ENCODE results near the gene SLC25A10.

DNA sequence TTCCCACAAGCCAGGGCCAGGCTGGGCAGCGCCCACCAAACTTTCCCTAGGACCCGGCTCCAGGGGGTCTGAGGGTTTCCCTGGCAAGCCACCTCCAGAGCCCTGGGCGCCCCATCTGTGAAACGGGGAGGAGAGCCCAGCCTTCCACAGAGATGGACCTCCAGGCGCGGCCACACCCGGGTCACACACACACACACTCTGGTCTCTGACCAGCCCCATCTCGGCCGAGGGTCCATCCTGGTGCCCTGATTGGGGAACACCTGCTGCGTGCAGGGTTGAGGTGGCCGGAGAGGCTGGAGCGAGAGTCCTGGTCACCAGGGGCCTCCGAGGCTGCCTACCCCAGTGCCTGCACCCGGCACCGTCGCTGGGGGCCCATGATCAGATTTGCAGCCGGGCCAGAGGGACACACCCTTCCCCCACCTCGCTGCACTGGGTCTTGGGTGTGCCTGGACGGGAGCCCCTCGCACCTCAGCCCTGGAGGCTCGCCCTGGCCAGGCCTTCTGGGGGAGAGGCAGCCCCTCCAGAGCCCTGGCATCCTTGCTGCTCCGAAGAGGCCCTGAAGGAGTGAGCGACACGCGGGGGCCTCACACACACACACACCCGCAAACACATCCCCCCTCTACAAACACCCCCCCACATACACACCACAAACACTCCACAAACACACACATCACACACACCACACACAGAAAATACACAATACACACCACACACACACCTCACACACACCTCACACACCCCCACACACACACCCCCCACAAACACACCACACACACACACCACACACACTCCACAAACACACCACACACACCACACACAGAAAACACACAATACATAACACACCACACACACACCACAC, 29.7 kb downstream of the SLC25A10 start:
- TF ChIP-seq, protein P1, sequence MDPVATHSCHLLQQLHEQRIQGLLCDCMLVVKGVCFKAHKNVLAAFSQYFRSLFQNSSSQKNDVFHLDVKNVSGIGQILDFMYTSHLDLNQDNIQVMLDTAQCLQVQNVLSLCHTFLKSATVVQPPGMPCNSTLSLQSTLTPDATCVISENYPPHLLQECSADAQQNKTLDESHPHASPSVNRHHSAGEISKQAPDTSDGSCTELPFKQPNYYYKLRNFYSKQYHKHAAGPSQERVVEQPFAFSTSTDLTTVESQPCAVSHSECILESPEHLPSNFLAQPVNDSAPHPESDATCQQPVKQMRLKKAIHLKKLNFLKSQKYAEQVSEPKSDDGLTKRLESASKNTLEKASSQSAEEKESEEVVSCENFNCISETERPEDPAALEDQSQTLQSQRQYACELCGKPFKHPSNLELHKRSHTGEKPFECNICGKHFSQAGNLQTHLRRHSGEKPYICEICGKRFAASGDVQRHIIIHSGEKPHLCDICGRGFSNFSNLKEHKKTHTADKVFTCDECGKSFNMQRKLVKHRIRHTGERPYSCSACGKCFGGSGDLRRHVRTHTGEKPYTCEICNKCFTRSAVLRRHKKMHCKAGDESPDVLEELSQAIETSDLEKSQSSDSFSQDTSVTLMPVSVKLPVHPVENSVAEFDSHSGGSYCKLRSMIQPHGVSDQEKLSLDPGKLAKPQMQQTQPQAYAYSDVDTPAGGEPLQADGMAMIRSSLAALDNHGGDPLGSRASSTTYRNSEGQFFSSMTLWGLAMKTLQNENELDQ (tag by site-specific recombination; IDR thresholded peaks at IDR 0.05; ENCODE audit: low read depth): no peak
- TF ChIP-seq, protein P2, sequence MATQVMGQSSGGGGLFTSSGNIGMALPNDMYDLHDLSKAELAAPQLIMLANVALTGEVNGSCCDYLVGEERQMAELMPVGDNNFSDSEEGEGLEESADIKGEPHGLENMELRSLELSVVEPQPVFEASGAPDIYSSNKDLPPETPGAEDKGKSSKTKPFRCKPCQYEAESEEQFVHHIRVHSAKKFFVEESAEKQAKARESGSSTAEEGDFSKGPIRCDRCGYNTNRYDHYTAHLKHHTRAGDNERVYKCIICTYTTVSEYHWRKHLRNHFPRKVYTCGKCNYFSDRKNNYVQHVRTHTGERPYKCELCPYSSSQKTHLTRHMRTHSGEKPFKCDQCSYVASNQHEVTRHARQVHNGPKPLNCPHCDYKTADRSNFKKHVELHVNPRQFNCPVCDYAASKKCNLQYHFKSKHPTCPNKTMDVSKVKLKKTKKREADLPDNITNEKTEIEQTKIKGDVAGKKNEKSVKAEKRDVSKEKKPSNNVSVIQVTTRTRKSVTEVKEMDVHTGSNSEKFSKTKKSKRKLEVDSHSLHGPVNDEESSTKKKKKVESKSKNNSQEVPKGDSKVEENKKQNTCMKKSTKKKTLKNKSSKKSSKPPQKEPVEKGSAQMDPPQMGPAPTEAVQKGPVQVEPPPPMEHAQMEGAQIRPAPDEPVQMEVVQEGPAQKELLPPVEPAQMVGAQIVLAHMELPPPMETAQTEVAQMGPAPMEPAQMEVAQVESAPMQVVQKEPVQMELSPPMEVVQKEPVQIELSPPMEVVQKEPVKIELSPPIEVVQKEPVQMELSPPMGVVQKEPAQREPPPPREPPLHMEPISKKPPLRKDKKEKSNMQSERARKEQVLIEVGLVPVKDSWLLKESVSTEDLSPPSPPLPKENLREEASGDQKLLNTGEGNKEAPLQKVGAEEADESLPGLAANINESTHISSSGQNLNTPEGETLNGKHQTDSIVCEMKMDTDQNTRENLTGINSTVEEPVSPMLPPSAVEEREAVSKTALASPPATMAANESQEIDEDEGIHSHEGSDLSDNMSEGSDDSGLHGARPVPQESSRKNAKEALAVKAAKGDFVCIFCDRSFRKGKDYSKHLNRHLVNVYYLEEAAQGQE (tag by site-specific recombination; IDR thresholded peaks at IDR 0.05): no peak
- TF ChIP-seq CTCF (tag by site-specific recombination; IDR thresholded peaks at IDR 0.05) (no peak), ZNF24 (tag by site-specific recombination; IDR thresholded peaks at IDR 0.05) (no peak), ZNF785 (tag by site-specific recombination; IDR thresholded peaks at IDR 0.05) (no peak), ZNF830 (tag by site-specific recombination; IDR thresholded peaks at IDR 0.05; ENCODE audit: low read depth) (no peak)
